Pulmonary artery endothelial cell (primary cell): Measurements from ENCODE around the gene TIGD6. TPM values are rescaled to one million over a fixed set of nuclear protein-coding genes. Genes with fewer than 3 reads are reported as not detected.
A peak's percentile ranks its signal among the peaks of the same experiment; 100 is the strongest.

Experiments
- DNase-seq: peaks from one replicate; pipeline ENCODE4 v3.0.0-alpha.2; 2011; ENCODE audit warnings: low read depth, low spot score
- total RNA-seq: library from RNA; depleted of rRNA; stranded (reverse); fragments of >200 nt; gene quantifications from 2 replicates; pipeline ENCODE4 v1.2.3, GENCODE V29; 2014

The TIGD6 gene
- total RNA-seq, 1 donor from 2014 or later, result 5.6 TPM

- DNase-seq, result no peak
Measured at GRCh38 chr5:149981206-149981605, 19.2 kb downstream of the TIGD6 start.

- no peak for DNase-seq
Measured at GRCh38 chr5:149979896-149980295, 20.6 kb downstream of the TIGD6 start.

- no peak for DNase-seq
Measured at GRCh38 chr5:149975409-149975808, 25.0 kb downstream of the TIGD6 start.

- no peak for DNase-seq
Measured at GRCh38 chr5:149969181-149969930, 31.1 kb downstream of the TIGD6 start.

- no peak for DNase-seq
Measured at GRCh38 chr5:149966946-149967345, 33.5 kb downstream of the TIGD6 start.

- no peak for DNase-seq
Measured at GRCh38 chr5:149963729-149964128, 36.7 kb downstream of the TIGD6 start.

- DNase-seq, result no peak
Measured at GRCh38 chr5:149962601-149963300, 37.7 kb downstream of the TIGD6 start.

- DNase-seq, result no peak
Measured at GRCh38 chr5:149961957-149962409, 38.5 kb downstream of the TIGD6 start.

GRCh38 chr5:149961186-149961685 lies 39.2 kb downstream of the TIGD6 start:
- no peak for DNase-seq

- DNase-seq, result peak; percentile 89
Measured at GRCh38 chr5:149960272-149961185, 39.9 kb downstream of the TIGD6 start, which contains the start of gene SLC26A2. SLC26A2 (plus strand) TSS chr5:149960758; CDS start chr5:149977653, 16,895 bp downstream.

GRCh38 chr5:149959406-149960236 lies 40.8 kb downstream of the TIGD6 start:
- peak; percentile 56 for DNase-seq

- DNase-seq, result no peak
Measured at GRCh38 chr5:149957855-149958254, 42.6 kb downstream of the TIGD6 start.

- no peak for DNase-seq
Measured at GRCh38 chr5:149956685-149957084, 43.8 kb downstream of the TIGD6 start.

GRCh38 chr5:149954798-149955197 lies 45.7 kb downstream of the TIGD6 start:
- DNase-seq, result no peak

- DNase-seq, result no peak
Measured at GRCh38 chr5:149953436-149954121, 46.9 kb downstream of the TIGD6 start.

- no peak for DNase-seq
Measured at GRCh38 chr5:149951138-149951749, 49.2 kb downstream of the TIGD6 start.

- no peak for DNase-seq
Measured at GRCh38 chr5:149948993-149949392, 51.5 kb downstream of the TIGD6 start.

GRCh38 chr5:149946118-149946517 lies 54.3 kb downstream of the TIGD6 start:
- DNase-seq, result no peak

- no peak for DNase-seq
Measured at GRCh38 chr5:149944666-149945065, 55.8 kb downstream of the TIGD6 start, which contains the start of gene PDE6A. PDE6A (minus strand) TSS chr5:149944793; CDS start chr5:149944673, 120 bp downstream.
